Measurements from ENCODE around the gene GTF3C1.

GTF3C1 gene

DNA sequence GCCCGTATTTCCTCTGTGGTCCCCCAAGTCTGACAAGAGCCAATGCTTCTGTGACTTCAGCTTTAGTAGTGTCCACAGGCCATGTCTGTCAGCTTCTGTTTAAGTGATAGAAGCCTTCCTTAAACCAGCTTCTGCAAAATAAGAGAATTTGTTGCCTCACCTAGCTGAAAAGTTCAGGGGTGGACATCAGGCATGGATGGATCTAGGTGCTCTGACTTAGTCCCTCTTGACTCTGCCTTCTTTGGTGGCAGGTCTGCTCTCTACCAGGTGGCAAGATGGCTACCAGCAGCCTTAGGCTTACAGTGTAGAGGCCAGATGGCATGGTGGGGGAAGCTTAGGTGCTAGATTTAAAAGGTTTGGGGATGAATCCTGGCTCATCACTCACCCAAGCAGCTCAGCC, 33.9 kb upstream of the GTF3C1 start:
- no peak overlapping the region for H3K4me3 ChIP-seq (ENCODE audit: low read depth, low read length)
- TF ChIP-seq, protein P1, sequence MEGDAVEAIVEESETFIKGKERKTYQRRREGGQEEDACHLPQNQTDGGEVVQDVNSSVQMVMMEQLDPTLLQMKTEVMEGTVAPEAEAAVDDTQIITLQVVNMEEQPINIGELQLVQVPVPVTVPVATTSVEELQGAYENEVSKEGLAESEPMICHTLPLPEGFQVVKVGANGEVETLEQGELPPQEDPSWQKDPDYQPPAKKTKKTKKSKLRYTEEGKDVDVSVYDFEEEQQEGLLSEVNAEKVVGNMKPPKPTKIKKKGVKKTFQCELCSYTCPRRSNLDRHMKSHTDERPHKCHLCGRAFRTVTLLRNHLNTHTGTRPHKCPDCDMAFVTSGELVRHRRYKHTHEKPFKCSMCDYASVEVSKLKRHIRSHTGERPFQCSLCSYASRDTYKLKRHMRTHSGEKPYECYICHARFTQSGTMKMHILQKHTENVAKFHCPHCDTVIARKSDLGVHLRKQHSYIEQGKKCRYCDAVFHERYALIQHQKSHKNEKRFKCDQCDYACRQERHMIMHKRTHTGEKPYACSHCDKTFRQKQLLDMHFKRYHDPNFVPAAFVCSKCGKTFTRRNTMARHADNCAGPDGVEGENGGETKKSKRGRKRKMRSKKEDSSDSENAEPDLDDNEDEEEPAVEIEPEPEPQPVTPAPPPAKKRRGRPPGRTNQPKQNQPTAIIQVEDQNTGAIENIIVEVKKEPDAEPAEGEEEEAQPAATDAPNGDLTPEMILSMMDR (IDR thresholded peaks at IDR 0.05; ENCODE audit: low read depth, low read length): no peak
- TF ChIP-seq, protein P2, sequence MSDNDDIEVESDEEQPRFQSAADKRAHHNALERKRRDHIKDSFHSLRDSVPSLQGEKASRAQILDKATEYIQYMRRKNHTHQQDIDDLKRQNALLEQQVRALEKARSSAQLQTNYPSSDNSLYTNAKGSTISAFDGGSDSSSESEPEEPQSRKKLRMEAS (IDR thresholded peaks at IDR 0.05; ENCODE audit: low read depth, low read length): no peak
- no peak for TF ChIP-seq MYC (IDR thresholded peaks at IDR 0.05; ENCODE audit: low read depth, low read length)
- no peak for TF ChIP-seq POLR2A (IDR thresholded peaks at IDR 0.05; ENCODE audit: extremely low read depth, insufficient read length)
- no peak for DNase-seq (ENCODE audit: low read depth)

DNA sequence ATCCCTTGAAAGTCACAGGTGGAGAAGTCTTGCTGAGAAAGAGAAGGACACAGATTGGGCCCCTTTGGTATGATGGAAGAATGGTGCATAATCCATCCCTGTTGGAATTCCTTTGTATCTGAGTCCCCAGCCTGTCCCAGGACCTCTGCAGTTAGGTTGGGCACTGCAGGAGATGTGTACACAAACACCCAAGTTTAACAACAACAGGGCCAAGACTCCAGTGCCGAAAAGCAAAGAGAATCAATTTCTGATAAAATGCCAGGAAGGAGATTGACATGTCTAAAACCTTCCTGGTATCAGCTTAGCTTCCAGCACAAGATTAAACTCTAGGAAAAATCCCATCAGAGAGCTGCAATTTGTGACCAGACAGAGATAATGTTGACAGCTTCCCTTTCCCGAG, 33.2 kb upstream of the GTF3C1 start:
- DNase-seq (ENCODE audit: low read depth): no peak
- H3K4me3 ChIP-seq (ENCODE audit: low read depth, low read length): no peak overlapping the region
- no peak for TF ChIP-seq MYC (IDR thresholded peaks at IDR 0.05; ENCODE audit: low read depth, low read length)
- TF ChIP-seq, protein P2 (IDR thresholded peaks at IDR 0.05; ENCODE audit: low read depth, low read length): no peak
- TF ChIP-seq, protein P1 (IDR thresholded peaks at IDR 0.05; ENCODE audit: low read depth, low read length): no peak
- TF ChIP-seq POLR2A (IDR thresholded peaks at IDR 0.05; ENCODE audit: extremely low read depth, insufficient read length): no peak

DNA sequence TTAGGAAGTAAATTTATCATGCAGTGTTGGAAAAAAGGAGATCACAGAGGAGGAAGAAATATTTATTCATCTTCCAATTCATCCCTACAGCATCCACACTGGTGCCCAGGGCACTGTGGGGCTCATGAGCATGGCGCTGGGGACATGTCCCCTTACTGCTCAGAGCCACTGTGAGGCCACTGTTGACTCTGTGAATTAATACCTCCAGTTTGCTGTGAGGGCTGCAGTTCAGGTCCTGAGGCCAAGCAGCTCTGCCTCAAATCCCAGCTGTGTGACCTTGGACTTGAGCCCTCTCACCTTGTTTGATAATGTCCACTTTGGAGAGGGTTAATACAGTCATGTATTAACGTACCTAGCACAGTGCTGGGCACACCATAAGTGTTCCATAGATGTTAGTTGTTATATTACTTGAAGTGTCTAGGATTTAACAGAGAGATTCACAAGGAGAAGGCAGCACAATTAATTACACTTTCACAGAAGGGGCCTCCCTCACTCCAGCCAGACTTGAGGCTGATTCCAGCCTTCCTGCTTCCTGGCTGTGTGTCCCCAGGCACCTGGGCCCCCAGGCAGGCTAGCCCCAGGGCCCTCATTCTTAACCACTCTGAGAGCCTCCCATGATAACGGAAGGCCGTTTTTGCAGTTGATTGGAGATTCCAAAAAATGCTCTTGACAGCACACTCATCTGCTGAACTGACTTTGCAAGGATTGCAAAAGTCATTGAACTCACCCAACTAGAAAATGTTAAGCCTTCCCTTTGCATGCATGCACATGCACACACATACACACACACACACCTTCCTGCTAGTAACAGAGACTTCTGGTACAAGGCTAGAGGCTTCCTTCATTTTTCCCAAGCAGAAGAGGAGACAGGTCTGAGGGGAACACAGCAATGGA, 29.6 kb upstream of the GTF3C1 start:
- no peak for DNase-seq (ENCODE audit: low read depth)
- TF ChIP-seq MYC (IDR thresholded peaks at IDR 0.05; ENCODE audit: low read depth, low read length): no peak
- TF ChIP-seq, protein P1 (IDR thresholded peaks at IDR 0.05; ENCODE audit: low read depth, low read length): no peak
- TF ChIP-seq, protein P2 (IDR thresholded peaks at IDR 0.05; ENCODE audit: low read depth, low read length): no peak
- TF ChIP-seq POLR2A (IDR thresholded peaks at IDR 0.05; ENCODE audit: extremely low read depth, insufficient read length): no peak
- no peak overlapping the region for H3K4me3 ChIP-seq (ENCODE audit: low read depth, low read length)

DNA sequence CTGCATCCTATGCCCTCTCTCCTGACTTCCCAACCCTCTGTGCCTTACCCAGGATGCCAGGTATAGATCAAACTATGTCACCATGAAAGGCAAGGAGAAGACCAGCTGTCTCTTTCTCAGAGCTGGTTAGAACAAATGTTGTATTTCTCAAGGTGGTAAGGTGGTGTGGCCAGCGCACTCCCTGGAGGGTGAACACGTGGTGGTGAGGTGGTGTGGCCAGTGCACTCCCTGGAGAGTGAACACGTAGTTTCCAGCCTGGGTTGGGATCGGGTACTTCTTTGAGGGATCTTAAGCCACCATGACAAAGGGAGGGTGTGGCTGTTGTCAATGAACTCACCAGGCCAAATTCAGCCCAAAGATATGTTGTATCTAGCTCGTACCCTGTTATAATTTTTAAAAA, 27.0 kb upstream of the GTF3C1 start:
- DNase-seq (ENCODE audit: low read depth): no peak
- no peak overlapping the region for H3K4me3 ChIP-seq (ENCODE audit: low read depth, low read length)
- no peak for TF ChIP-seq MYC (IDR thresholded peaks at IDR 0.05; ENCODE audit: low read depth, low read length)
- TF ChIP-seq, protein P2 (IDR thresholded peaks at IDR 0.05; ENCODE audit: low read depth, low read length): no peak
- TF ChIP-seq, protein P1 (IDR thresholded peaks at IDR 0.05; ENCODE audit: low read depth, low read length): no peak

DNA sequence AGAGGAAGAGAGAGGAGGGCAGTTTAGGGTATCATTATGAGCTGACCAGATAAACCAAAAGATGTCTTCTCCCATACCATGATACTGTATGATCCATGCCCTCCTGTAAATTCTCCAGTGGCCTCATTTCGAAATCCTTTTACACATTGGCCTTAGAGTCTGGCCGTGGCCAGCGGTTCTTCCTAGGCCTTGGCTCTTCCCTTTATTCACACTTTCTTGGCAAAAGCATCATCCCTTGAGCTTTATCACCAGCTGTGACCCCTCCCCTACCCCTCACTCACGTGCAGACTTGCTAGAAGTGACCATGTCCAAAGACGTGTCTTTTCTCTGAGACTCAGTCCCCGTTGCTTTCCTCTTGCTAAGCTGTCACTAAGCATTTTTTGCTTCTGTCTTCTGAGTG, 23.0 kb upstream of the GTF3C1 start:
- no peak for DNase-seq (ENCODE audit: low read depth)
- TF ChIP-seq MYC (IDR thresholded peaks at IDR 0.05; ENCODE audit: low read depth, low read length) (no peak), POLR2A (IDR thresholded peaks at IDR 0.05; ENCODE audit: extremely low read depth, insufficient read length) (no peak)
- TF ChIP-seq, protein P2 (IDR thresholded peaks at IDR 0.05; ENCODE audit: low read depth, low read length): no peak
- TF ChIP-seq, protein P1 (IDR thresholded peaks at IDR 0.05; ENCODE audit: low read depth, low read length): no peak
- no peak overlapping the region for H3K4me3 ChIP-seq (ENCODE audit: low read depth, low read length)

All from NB4 (cell line).